ENCODE measurements around the gene MIA. TPM values are rescaled to one million over a fixed set of nuclear protein-coding genes. Genes with fewer than 3 reads are reported as not detected.
"Not testable (repeated sequence)": the region's sequence is repeated elsewhere in the genome, so short reads cannot be mapped to it uniquely, and the experiment has no call there.

Gene MIA
- total RNA-seq, 1 experiment from 2014 or later, result not detected

GRCh38 chr19:40776932-40777644, 1.8 kb downstream of the MIA start:
- in situ Hi-C loops (cut with HindIII; ENCODE audit: low sequenced_read_pairs), result no loop called here
- DNase-seq (ENCODE audit: low spot score), result peak; percentile 98

GRCh38 chr19:40777645-40777936, 2.3 kb downstream of the MIA start:
- in situ Hi-C loops (cut with HindIII; ENCODE audit: low sequenced_read_pairs), result no loop called here
- DNase-seq (ENCODE audit: low spot score), result no peak

- in situ Hi-C loops (cut with HindIII; ENCODE audit: low sequenced_read_pairs), result no loop called here
- peak; percentile 100 for DNase-seq (ENCODE audit: low spot score)
Measured at GRCh38 chr19:40777937-40778705, 2.8 kb downstream of the MIA start, which contains the start of gene RAB4B. RAB4B (plus strand) TSS chr19:40778247; CDS start chr19:40778376, 129 bp downstream.

- in situ Hi-C loops (cut with HindIII; ENCODE audit: low sequenced_read_pairs), result no loop called here
- no peak for DNase-seq (ENCODE audit: low spot score)
Measured at GRCh38 chr19:40778706-40779284, 3.5 kb downstream of the MIA start.

GRCh38 chr19:40780582-40780981, 5.3 kb downstream of the MIA start:
- in situ Hi-C loops (cut with HindIII; ENCODE audit: low sequenced_read_pairs), result no loop called here

GRCh38 chr19:40781140-40781539, 5.8 kb downstream of the MIA start:
- DNase-seq (ENCODE audit: low spot score), result no peak
- in situ Hi-C loops (cut with HindIII; ENCODE audit: low sequenced_read_pairs), result no loop called here

More at GRCh38 chr19:40780582-40780981, 5.3 kb downstream of the MIA start:
- DNase-seq (ENCODE audit: low spot score), result no peak

GRCh38 chr19:40783711-40784110, 8.4 kb downstream of the MIA start:
- in situ Hi-C loops (cut with HindIII; ENCODE audit: low sequenced_read_pairs), result no loop called here

GRCh38 chr19:40784146-40784545, 8.8 kb downstream of the MIA start:
- DNase-seq (ENCODE audit: low spot score); in situ Hi-C loops (cut with HindIII; ENCODE audit: low sequenced_read_pairs): not testable (repeated sequence)

More at GRCh38 chr19:40783711-40784110, 8.4 kb downstream of the MIA start:
- DNase-seq (ENCODE audit: low spot score), result no peak

- in situ Hi-C loops (cut with HindIII; ENCODE audit: low sequenced_read_pairs), result no loop called here
- DNase-seq (ENCODE audit: low spot score), result no peak
Measured at GRCh38 chr19:40785526-40785925, 10.2 kb downstream of the MIA start.

- no peak for DNase-seq (ENCODE audit: low spot score)
- in situ Hi-C loops (cut with HindIII; ENCODE audit: low sequenced_read_pairs), result no loop called here
Measured at GRCh38 chr19:40786060-40787037, 11.0 kb downstream of the MIA start.

- in situ Hi-C loops (cut with HindIII; ENCODE audit: low sequenced_read_pairs), result no loop called here
- DNase-seq (ENCODE audit: low spot score), result no peak
Measured at GRCh38 chr19:40791349-40791748, 16.0 kb downstream of the MIA start.

- no peak for DNase-seq (ENCODE audit: low spot score)
- in situ Hi-C loops (cut with HindIII; ENCODE audit: low sequenced_read_pairs), result no loop called here
Measured at GRCh38 chr19:40791996-40792395, 16.7 kb downstream of the MIA start.

GRCh38 chr19:40797166-40797962, 22.0 kb downstream of the MIA start:
- no peak for DNase-seq (ENCODE audit: low spot score)
- in situ Hi-C loops (cut with HindIII; ENCODE audit: low sequenced_read_pairs), result no loop called here

- DNase-seq (ENCODE audit: low spot score), result peak; percentile 75
- in situ Hi-C loops (cut with HindIII; ENCODE audit: low sequenced_read_pairs), result no loop called here
Measured at GRCh38 chr19:40797963-40798682, 22.8 kb downstream of the MIA start.

GRCh38 chr19:40798683-40799557, 23.6 kb downstream of the MIA start, which contains the start of gene EGLN2:
EGLN2 (plus strand) TSS chr19:40799191; CDS start chr19:40800573, 1,382 bp downstream.
- DNase-seq (ENCODE audit: low spot score), result peak; percentile 100
- in situ Hi-C loops (cut with HindIII; ENCODE audit: low sequenced_read_pairs), result no loop called here

GRCh38 chr19:40799558-40800338, 24.4 kb downstream of the MIA start:
- in situ Hi-C loops (cut with HindIII; ENCODE audit: low sequenced_read_pairs), result no loop called here
- DNase-seq (ENCODE audit: low spot score), result peak; percentile 19
